ENCODE data around the gene RCOR1. TPM values are rescaled to one million over a fixed set of nuclear protein-coding genes. Genes with fewer than 3 reads are reported as not detected.

RCOR1 gene
- polyA plus RNA-seq, 1 donor (not counting 4 experiments of a cell fraction or from before 2014, with no cell fraction given), result 27.0 TPM

DNA sequence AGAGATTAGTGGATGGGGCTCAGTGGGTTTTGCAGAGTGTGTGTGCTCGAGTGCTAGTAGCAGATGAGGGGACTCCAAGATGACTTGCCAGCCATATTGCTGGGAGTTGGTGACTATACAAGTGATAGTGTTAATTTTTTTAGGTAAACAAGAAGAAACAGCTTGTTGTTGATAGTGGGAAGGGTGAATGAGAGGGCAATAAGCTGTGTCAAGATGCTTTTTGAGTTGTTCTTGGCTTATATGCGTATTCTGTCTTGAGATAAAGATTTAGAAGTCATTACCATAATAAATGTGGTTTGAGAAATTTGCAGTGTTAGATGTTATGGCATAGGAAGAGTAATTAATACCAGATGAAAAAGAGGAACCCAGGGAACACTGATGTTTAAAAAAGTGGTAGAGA lies 75.3 kb downstream of the RCOR1 start:
- peaks cover 74% of the 10 kb centered on the region for H3K79me2 ChIP-seq (ENCODE audit: control insufficient read depth, insufficient read depth, low read length)
- H3K4me2 ChIP-seq (ENCODE audit: control insufficient read depth, extremely low read depth, insufficient read depth, low read depth, low read length), result no peak overlapping the region
- H3K4me1 ChIP-seq (ENCODE audit: control insufficient read depth, extremely low read depth, insufficient read depth, low read length), result no peaks in the 10 kb centered on the region
- H4K20me1 ChIP-seq (ENCODE audit: control insufficient read depth, extremely low read depth, insufficient read depth, low read length), result no peaks in the 10 kb centered on the region
- no peaks in the 10 kb centered on the region for H3K9me3 ChIP-seq (ENCODE audit: control insufficient read depth, low read depth, low read length)
- no peak overlapping the region for H3K9ac ChIP-seq (ENCODE audit: control insufficient read depth, extremely low read depth, insufficient read depth, low read length)
- TF ChIP-seq EZH2 (IDR thresholded peaks at IDR 0.05; ENCODE audit: low read length), result no peak
- TF ChIP-seq, protein P1, sequence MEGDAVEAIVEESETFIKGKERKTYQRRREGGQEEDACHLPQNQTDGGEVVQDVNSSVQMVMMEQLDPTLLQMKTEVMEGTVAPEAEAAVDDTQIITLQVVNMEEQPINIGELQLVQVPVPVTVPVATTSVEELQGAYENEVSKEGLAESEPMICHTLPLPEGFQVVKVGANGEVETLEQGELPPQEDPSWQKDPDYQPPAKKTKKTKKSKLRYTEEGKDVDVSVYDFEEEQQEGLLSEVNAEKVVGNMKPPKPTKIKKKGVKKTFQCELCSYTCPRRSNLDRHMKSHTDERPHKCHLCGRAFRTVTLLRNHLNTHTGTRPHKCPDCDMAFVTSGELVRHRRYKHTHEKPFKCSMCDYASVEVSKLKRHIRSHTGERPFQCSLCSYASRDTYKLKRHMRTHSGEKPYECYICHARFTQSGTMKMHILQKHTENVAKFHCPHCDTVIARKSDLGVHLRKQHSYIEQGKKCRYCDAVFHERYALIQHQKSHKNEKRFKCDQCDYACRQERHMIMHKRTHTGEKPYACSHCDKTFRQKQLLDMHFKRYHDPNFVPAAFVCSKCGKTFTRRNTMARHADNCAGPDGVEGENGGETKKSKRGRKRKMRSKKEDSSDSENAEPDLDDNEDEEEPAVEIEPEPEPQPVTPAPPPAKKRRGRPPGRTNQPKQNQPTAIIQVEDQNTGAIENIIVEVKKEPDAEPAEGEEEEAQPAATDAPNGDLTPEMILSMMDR (optimal IDR thresholded peaks at IDR 0.05 in 1 of 3, IDR thresholded peaks at IDR 0.05 in 1 of 3, conservative IDR thresholded peaks at IDR 0.05 in 1 of 3; ENCODE audit: extremely low read depth in 1 of 3, insufficient read depth in 2 of 3, low read length in 3 of 3), result no peak
- no peak overlapping the region for H3K4me3 ChIP-seq (ENCODE audit: control insufficient read depth in 2 of 3, extremely low read depth in 1 of 3, insufficient read depth in 2 of 3, low read depth in 1 of 3, low read length in 3 of 3)
- H3K9me1 ChIP-seq (ENCODE audit: control insufficient read depth, extremely low read depth, insufficient read depth, low read length), result no peaks in the 10 kb centered on the region
- dilution Hi-C loops (cut with MboI; ENCODE audit: extremely low pct_ligation_motif_present, low sequenced_read_pairs), result no loop called here
- H3K27me3 ChIP-seq (ENCODE audit: control insufficient read depth, extremely low read depth, insufficient read depth, low read length), result no peaks in the 10 kb centered on the region
- no peak overlapping the region for H2AFZ ChIP-seq (ENCODE audit: control insufficient read depth, low read length)
- FAIRE-seq, result no peak
- DNase-seq (ENCODE audit: low read depth, low spot score), result no peak
- H3K36me3 ChIP-seq (ENCODE audit: control insufficient read depth in 2 of 2, extremely low read depth in 1 of 2, insufficient read depth in 2 of 2, low read length in 2 of 2), result peaks cover 0 to 1% of the 10 kb centered on the region in 2 experiments
- no peak overlapping the region for H3K27ac ChIP-seq (ENCODE audit: control insufficient read depth, insufficient read depth, low read length)

DNA sequence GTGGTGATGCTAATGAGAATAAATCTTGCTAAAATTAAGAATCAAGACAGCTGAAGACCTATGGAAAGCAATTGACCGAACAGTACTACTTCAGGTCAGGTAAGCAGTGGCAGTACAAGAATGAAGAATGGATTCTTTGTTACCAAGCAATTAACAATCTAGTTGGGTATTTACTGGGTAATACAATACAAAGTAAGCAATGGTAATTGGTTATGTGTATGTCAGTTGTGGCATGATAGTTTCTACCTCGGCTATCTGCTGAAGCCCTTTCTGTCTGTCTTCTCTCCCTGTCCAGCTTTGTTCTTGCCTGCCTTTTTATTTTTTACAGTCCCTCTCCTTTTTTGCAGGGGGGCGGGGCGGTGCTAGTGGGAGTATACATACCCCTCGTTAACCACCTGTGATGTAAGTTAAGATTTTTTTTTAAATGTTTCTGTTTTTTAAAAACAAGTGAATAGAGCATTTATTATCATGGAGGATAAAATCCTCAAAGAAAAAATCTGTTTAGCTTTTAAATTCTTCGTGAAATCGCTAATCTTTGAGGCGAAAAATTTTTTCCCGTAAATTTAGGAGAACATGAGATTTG lies 75.9 kb downstream of the RCOR1 start:
- no peak overlapping the region for H3K4me2 ChIP-seq (ENCODE audit: control insufficient read depth, extremely low read depth, insufficient read depth, low read depth, low read length)
- no peak overlapping the region for H3K4me3 ChIP-seq (ENCODE audit: control insufficient read depth in 2 of 3, extremely low read depth in 1 of 3, insufficient read depth in 2 of 3, low read depth in 1 of 3, low read length in 3 of 3)
- FAIRE-seq, result no peak
- H3K9me1 ChIP-seq (ENCODE audit: control insufficient read depth, extremely low read depth, insufficient read depth, low read length), result no peaks in the 10 kb centered on the region
- peaks cover 0 to 1% of the 10 kb centered on the region in 2 experiments for H3K36me3 ChIP-seq (ENCODE audit: control insufficient read depth in 2 of 2, extremely low read depth in 1 of 2, insufficient read depth in 2 of 2, low read length in 2 of 2)
- dilution Hi-C loops (cut with MboI; ENCODE audit: extremely low pct_ligation_motif_present, low sequenced_read_pairs), result no loop called here
- peaks cover 72% of the 10 kb centered on the region for H3K79me2 ChIP-seq (ENCODE audit: control insufficient read depth, insufficient read depth, low read length)
- H4K20me1 ChIP-seq (ENCODE audit: control insufficient read depth, extremely low read depth, insufficient read depth, low read length), result no peaks in the 10 kb centered on the region
- no peaks in the 10 kb centered on the region for H3K9me3 ChIP-seq (ENCODE audit: control insufficient read depth, low read depth, low read length)
- no peaks in the 10 kb centered on the region for H3K27me3 ChIP-seq (ENCODE audit: control insufficient read depth, extremely low read depth, insufficient read depth, low read length)
- no peak overlapping the region for H2AFZ ChIP-seq (ENCODE audit: control insufficient read depth, low read length)
- H3K9ac ChIP-seq (ENCODE audit: control insufficient read depth, extremely low read depth, insufficient read depth, low read length), result no peak overlapping the region
- no peak for DNase-seq (ENCODE audit: low read depth, low spot score)
- no peak for TF ChIP-seq EZH2 (IDR thresholded peaks at IDR 0.05; ENCODE audit: low read length)
- TF ChIP-seq, protein P1 (optimal IDR thresholded peaks at IDR 0.05 in 1 of 3, IDR thresholded peaks at IDR 0.05 in 1 of 3, conservative IDR thresholded peaks at IDR 0.05 in 1 of 3; ENCODE audit: extremely low read depth in 1 of 3, insufficient read depth in 2 of 3, low read length in 3 of 3), result no peak
- no peak overlapping the region for H3K27ac ChIP-seq (ENCODE audit: control insufficient read depth, insufficient read depth, low read length)
- H3K4me1 ChIP-seq (ENCODE audit: control insufficient read depth, extremely low read depth, insufficient read depth, low read length), result no peaks in the 10 kb centered on the region

Data from keratinocyte (primary cell).